ENCODE results near the gene ZNF358.

Gene ZNF358

GRCh38 chr19:7559102-7559501 lies 43.2 kb downstream of the ZNF358 start:
- DNase-seq (ENCODE audit: low read depth), result no peak

GRCh38 chr19:7560255-7560654 lies 44.4 kb downstream of the ZNF358 start:
- no peak for DNase-seq (ENCODE audit: low read depth)

DNA sequence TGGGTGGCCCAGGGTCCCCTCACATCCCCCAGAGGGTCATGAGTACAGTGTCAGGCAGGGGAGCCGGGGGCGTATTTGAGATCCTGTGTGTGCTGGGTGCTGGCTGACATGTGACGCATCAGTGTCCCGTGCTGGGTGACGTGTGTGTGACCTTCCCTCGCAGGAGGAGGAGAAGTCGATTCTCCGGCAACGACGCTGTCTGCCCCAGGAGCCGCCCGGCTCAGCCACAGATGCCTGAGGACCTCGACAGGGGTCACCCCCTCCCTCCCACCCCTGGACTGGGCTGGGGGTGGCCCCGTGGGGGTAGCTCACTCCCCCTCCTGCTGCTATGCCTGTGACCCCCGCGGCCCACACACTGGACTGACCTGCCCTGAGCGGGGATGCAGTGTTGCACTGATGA lies 45.4 kb downstream of the ZNF358 start:
- no peak for DNase-seq (ENCODE audit: low read depth)

GRCh38 chr19:7562646-7563393 lies 46.9 kb downstream of the ZNF358 start:
- no peak for DNase-seq (ENCODE audit: low read depth)

DNA sequence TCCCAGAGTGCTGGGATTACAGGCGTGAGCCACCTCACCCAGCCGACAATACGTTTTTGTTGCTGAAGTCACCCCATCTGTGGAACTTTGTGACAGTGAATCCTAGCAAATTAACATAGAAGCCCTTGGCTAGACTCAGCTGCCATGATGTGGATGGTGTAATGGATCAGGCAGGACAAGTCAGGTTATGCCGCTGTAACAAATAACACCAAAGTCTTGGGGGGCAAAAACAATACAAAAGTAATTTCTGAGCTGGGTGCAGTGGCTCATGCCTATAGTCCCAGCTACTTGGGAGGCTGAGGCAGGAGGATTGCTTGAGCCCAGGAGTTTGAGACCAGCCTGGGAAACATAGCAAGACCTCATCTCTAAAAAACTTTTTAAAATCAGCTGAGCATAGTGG lies 49.0 kb downstream of the ZNF358 start:
- DNase-seq (ENCODE audit: low read depth), result no peak

DNA sequence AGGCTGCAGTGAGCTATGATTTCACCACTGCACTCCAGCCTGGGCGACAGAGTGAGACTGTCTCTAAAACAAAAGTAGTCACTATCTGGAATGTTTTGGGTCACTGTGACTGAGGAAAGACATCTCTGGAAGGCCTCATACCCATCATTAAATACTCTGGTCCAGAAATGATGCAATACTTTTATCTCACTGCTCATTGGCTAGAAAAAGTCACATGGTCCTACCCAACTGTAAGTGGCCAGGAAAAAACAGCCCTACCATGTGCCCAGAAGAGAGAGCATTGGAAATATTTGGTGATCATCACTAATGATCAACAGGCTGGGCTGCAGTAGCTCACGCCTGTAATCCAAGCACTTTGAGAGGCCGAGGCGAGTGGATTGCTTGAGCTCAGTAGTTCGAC lies 49.4 kb downstream of the ZNF358 start:
- no peak for DNase-seq (ENCODE audit: low read depth)

Measured in activated T-cell treated with anti-CD3 and anti-CD28 coated beads for 24 hours (primary cell).